GM18867 (cell line): ENCODE results near the gene BEND7.
A peak's percentile ranks its signal among the peaks of the same experiment; 100 is the strongest.

Experiments
- ATAC-seq: cut with Tn5 transposase; IDR thresholded peaks from one replicate; pipeline ENCODE4 v1.9.1; 2021; ENCODE audit warnings: mild to moderate bottlenecking, moderate library complexity; ENCODE audit not compliant: unreplicated experiment

Gene BEND7

GRCh38 chr10:13485623-13486022 is 43.2 kb downstream of the BEND7 start:
- no peak for ATAC-seq

- peak; percentile 70 for ATAC-seq
Observed at GRCh38 chr10:13483951-13484350, 44.9 kb downstream of the BEND7 start.

- ATAC-seq = peak; percentile 46
Observed at GRCh38 chr10:13483073-13483472, 45.7 kb downstream of the BEND7 start.

GRCh38 chr10:13481690-13482089 is 47.1 kb downstream of the BEND7 start:
- ATAC-seq = no peak

GRCh38 chr10:13475124-13475523 is 53.7 kb downstream of the BEND7 start:
- ATAC-seq = no peak

- no peak for ATAC-seq
Observed at GRCh38 chr10:13473986-13474385, 54.8 kb downstream of the BEND7 start.

GRCh38 chr10:13472359-13472758 is 56.5 kb downstream of the BEND7 start:
- no peak for ATAC-seq

- no peak for ATAC-seq
Observed at GRCh38 chr10:13470270-13470669, 58.5 kb downstream of the BEND7 start.

GRCh38 chr10:13462551-13462950 is 66.3 kb downstream of the BEND7 start:
- ATAC-seq = no peak

GRCh38 chr10:13458687-13459012 is 70.2 kb downstream of the BEND7 start:
- ATAC-seq = no peak

GRCh38 chr10:13457958-13458686 is 70.7 kb downstream of the BEND7 start:
- no peak for ATAC-seq

GRCh38 chr10:13453896-13454295 is 74.9 kb downstream of the BEND7 start:
- ATAC-seq = no peak

GRCh38 chr10:13450069-13450468 is 78.7 kb downstream of the BEND7 start:
- ATAC-seq = no peak

GRCh38 chr10:13449296-13449695 is 79.5 kb downstream of the BEND7 start:
- ATAC-seq = no peak

- ATAC-seq = no peak
Observed at GRCh38 chr10:13448216-13448615, 80.6 kb downstream of the BEND7 start.

- ATAC-seq = no peak
Observed at GRCh38 chr10:13445656-13446400, 83.0 kb downstream of the BEND7 start.

GRCh38 chr10:13441476-13441875 is 87.3 kb downstream of the BEND7 start:
- ATAC-seq = no peak

GRCh38 chr10:13440185-13441061 is 88.4 kb downstream of the BEND7 start:
- ATAC-seq = no peak

- no peak for ATAC-seq
Observed at GRCh38 chr10:13439313-13440184, 89.3 kb downstream of the BEND7 start.

- ATAC-seq = no peak
Observed at GRCh38 chr10:13437026-13437555, 91.7 kb downstream of the BEND7 start.
